COR-L47 (cell line): Measurements from ENCODE around the gene DHRS12.
A peak's percentile ranks its signal among the peaks of the same experiment; 100 is the strongest.

Experiments
- DNase-seq: peaks from one replicate; lab custom pipeline; 2025; lab: John Stamatoyannopoulos, UW

The DHRS12 gene

DNA sequence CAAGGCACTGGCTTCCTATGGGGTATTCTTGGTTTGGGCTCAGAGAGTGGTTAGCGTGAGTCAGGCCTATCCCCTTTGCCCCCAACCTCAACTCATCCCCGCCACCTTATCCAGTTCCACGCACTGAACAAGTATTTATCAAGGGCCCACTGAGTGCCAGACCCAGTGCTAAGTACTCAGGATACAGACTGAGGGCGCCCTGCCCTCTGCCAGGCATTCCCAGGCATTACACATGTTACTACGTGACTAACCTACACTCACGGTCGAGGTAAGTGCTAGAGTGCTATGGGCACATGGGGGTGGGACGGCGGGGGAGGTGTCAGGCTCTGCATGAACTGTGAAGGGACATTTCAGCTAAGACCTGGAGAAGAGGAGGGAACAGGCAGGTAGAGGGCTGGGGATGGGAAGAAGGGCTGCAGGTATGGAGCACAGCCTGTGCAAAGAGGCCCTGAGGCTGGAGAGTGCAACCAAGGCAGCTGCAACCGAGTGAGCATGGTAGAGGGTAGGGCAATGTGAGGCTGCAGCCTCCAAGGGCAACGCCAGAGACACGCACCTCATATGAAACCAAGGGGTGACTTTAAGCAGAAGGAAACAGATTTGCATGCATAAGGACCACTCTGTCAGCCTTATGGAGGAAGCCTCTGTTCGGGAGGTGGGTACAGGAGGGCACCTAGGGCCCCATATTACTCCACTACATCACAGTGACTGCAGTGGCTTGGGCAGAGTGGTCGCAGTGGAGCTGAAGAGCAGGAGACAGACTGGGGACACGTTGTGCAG is 22.5 kb downstream of the DHRS12 start:
- peak; percentile 19 for DNase-seq

GRCh38 chr13:51780099-51780498 is 23.9 kb downstream of the DHRS12 start:
- DNase-seq: no peak

DNA sequence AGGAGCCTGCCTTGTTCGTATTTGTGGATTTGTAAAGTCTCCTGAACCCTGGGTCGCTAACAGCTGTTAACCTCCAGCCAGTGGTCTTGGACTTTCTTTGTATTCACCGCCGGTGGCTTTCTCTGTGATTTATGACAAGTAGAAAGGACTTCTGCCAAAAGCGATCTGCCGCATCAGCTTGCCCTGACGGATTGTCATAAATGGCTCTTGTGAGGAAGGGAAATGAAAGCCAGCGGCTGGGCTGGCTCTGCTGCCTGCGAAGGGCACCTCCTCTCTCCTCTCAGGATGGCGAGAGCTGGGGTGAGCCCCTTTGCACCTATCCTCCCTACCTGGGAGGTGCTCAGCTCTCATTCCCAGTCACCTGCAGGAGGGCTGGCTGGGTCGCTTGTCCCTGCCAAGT is 25.6 kb downstream of the DHRS12 start:
- no peak for DNase-seq

DNA sequence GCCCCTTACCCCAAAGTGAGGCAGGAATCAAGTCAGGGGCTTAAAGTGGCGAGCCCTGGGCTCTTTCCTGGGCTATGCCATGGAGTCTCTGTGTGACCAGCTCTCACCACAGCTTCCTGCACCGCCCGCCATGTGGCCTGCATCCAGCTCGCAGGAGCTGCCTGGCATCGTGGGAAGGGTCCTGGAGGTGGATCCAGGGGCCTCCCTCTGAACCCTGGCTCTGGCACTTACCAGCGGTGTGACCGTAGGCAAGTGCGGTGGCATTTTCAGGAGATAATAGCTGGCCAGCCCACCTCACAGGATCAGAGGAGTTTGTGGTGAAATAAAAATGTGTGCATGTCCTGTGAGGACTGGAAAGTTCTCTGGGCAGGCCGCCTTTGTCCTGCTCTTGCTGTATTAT is 26.0 kb downstream of the DHRS12 start:
- no peak for DNase-seq

GRCh38 chr13:51776179-51776578 is 27.8 kb downstream of the DHRS12 start:
- DNase-seq: no peak

DNA sequence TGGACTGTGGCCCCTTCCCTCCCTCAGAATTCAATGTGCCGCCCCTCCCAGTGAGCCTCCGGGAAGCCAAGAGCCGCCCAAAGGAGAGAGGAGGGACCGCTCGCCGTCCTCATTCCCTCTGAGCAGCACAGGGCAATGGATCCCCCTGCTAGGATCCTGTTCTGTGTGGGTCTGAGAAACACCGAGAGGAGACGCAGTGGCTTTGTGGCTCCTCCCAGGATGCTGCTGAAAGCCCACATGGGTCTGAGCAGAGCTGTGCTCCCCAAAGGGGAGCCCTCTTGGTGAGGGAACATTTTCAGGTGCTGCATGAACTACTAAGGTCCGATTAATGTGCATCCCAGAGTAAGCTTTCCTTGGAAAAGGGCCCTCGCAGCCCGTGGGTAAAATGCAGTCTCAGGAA is 30.4 kb downstream of the DHRS12 start:
- no peak for DNase-seq

DNA sequence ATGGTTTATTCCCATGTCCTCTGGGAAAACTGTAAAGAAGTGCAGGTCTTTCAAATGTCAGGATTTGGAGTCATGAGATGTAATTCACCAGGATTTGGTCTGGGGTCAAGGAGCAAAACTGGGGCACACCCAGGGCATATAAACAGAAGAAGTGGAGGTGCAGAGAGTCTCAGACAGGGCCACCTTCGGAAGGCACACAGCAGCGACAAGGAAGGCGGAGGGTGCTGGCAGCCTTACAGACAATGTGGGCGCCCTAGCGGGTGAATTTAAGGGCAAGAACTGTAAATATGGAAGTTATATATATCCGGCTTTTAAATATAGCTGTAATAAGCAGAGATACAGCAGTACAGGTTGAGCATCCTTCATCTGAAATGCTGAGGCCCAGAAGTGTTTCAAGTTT is 31.2 kb downstream of the DHRS12 start:
- DNase-seq: no peak

GRCh38 chr13:51772105-51772455 is 31.9 kb downstream of the DHRS12 start:
- DNase-seq: no peak

DNA sequence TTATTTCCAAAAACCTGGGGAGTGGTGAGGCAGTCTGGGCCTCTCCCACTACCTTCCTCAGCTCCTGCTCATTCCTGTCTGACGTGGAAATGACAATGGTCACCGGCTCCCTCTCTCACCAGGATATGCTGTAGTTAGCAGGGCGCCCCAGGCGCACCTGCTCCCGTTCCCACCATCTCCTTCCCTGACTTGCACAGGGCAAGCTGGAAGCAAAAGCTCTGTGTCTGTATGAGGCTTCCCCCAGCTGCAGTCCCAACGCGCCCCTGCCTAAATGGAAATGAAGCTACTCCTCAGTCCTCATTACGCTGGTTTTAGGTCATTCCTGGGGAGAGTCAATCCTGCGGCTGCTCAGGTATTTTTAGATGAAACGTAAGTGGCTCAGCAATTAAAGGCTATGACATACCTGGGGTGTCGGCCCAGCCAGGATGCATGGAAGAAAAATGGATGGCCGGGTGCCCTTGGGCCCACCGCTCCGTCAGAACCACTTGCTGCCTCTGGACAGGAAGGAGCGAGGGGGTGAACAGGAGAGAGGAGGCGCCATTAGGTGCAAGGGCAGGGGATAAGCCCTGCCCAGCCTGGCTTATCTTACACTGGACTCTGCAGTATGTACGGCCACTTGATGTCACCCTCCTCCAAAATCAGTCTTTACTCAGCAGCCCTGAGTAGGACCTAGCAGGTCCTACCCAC is 32.4 kb downstream of the DHRS12 start:
- no peak for DNase-seq

GRCh38 chr13:51770681-51771417 is 33.1 kb downstream of the DHRS12 start:
- DNase-seq: no peak

GRCh38 chr13:51770160-51770559 is 33.8 kb downstream of the DHRS12 start:
- no peak for DNase-seq

DNA sequence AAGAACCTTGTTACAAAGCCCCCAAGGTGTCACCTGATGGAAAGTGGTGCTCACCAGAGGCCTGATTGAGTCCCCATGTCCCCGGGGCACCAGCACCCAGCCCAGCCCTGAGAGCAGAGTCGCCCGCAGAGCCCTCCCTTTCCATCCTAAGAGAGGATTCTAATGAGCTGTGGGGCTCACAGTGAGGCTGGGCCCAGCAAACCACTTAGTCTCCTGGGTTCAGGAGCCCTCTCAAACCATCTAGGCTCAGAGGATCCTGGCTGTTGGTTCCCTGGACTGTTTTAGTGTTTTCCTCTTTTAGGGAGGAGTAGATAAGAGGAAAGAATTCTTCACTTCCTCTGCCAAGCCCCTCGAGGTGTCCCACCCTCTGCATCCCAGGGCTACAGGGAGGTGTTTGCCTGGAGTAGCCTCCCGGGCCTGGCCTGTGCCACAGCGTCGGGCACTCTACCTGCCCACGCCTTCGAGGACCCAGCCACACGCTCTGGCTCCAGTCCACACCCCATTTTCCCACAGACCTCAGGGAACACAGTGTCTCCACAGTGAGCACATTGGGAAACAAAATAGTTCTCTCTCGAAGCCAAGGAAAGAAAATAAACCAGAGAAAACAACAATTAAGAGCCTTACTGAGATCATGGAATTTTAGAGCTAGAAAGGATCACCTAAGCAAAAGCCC is 34.4 kb downstream of the DHRS12 start:
- DNase-seq: no peak

- DNase-seq: no peak
Observed at GRCh38 chr13:51768976-51769375, 35.0 kb downstream of the DHRS12 start.

- no peak for DNase-seq
Observed at GRCh38 chr13:51768378-51768921, 35.5 kb downstream of the DHRS12 start.

DNA sequence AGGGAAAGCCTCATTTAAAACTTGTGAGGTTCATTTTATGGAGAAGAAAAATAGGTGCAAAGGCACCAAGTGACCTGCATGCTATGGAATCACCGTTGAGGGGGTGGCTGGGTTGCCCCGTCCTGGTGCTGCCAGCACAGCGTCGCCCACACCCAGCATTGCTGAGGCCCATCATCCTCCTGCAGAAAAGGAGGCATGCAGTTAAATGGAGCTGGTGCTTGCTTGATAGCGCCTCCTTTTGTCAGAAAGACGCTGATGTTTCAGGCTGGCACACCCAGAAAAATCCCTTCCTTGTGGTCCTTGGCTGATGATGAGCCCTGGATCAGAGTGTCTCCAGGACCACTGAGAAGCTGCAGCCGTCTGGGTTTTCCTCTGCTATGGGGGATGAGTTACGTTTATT is 36.9 kb downstream of the DHRS12 start:
- no peak for DNase-seq

GRCh38 chr13:51765142-51765515 is 38.8 kb downstream of the DHRS12 start:
- DNase-seq: no peak

DNA sequence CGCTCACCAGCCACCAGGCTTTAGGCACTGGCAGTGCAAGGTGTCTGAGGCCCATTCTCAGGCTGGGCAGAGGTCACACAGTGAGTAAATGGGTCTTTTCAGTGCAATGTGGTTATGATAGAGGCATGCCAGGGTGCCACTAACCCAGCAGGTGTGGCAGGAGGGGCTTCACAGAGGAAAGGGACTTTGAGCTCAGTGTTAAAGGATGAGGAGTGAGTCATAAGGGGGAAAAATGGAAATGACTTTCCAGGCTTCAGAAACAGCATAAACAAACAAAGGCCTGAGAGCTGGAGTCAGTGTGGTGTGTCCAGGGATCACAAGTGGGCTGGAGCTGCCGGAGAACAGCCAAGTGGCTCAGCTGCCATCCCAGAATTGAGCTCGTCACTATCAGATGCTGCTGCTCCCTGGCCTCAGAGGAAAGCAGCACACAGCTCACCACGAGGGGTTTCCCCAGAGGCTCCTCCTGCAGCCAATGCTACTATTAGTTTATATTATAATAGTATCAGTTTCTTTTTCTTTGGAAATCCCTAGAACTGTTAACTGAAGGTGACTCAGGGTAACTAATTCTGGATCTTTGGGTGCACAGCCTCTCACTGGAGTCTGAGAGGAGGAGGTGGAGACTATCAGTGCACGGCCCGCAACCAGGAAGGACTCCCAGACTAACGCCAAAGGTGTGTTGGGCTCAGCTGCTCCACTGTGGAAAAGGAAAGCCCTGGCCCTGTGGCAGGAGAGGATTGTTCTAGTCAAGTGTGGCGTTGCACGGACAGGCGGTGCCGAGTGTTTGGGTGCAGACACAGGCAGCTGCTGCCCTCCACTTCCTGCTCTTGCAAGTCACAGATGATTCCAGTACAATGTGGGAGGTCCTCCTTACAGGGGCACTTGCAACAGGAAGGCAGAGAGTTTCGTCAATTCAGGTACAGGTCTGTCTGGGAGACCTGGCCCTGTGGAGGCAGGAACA is 39.5 kb downstream of the DHRS12 start:
- DNase-seq: peak; percentile 2

- DNase-seq: no peak
Observed at GRCh38 chr13:51763486-51763885, 40.5 kb downstream of the DHRS12 start.

DNA sequence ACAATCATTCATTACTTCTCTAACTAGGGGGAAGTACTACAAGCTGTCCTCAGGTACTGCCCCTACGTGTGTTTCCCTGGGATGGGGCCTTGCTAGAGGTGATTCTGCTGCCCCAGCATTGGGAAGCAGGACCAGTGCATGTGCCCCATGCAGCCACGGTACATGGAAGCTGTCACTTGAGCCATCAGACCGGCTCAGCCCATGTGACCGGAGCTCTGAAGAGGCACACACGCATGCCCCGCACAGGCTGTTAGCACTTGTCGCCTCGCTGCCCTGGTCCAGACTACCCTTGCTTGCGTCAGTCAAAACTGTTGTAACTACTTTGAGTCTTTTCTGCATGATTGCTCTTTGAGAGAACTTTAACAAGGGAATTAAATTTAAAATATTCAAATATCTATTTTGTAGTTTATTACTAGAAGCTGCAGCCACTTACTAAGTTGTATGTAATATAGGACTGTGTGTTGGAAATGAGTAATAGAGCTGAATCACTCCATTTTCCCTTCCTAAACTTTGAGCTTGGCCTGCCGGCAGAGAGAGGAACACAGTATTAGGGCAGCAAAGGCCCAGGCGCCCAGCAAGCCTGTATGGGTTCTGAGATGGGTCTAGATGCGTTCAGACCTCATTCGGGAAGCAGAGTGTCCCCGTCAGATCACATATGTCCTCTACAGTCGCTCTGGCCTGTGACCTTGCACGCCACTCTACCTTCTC is 42.2 kb downstream of the DHRS12 start:
- DNase-seq: no peak

GRCh38 chr13:51760592-51760991 is 43.4 kb downstream of the DHRS12 start:
- DNase-seq: no peak
